Gastroesophageal sphincter (tissue), 3 donors: ENCODE data around the gene MAP10.

Experiments
- EP300 ChIP-seq: sonication (generic); formaldehyde crosslinking; IDR thresholded peaks from one replicate; pipeline ENCODE4 v1.6.1; 2017; ENCODE audit warnings: antibody characterized with exemption, mild to moderate bottlenecking
- POLR2A ChIP-seq, 2 donors: fragments of 450-650 bp; IDR thresholded peaks; one replicate each; pipeline ENCODE4 v1.6.1; 2017; ENCODE audit warnings: antibody characterized with exemption in 2 of 2, mild to moderate bottlenecking in 2 of 2, moderate library complexity in 1 of 2
- POLR2AphosphoS5 ChIP-seq: sonication (generic); formaldehyde crosslinking; IDR thresholded peaks from one replicate; pipeline ENCODE4 v1.6.1; 2017; ENCODE audit warnings: antibody characterized with exemption
- TF ChIP-seq, protein P1 (sequence below), 4 experiments: fragments of 200-600 bp in 2 of 4; fragments of 450-650 bp in 2 of 4; sonication (generic) in 1 of 4; IDR thresholded peaks; one replicate each; pipeline ENCODE4 v1.5.1; 2017 to 2019; ENCODE audit warnings: antibody characterized with exemption in 4 of 4, mild to moderate bottlenecking in 2 of 4, moderate library complexity in 2 of 4

DNA sequence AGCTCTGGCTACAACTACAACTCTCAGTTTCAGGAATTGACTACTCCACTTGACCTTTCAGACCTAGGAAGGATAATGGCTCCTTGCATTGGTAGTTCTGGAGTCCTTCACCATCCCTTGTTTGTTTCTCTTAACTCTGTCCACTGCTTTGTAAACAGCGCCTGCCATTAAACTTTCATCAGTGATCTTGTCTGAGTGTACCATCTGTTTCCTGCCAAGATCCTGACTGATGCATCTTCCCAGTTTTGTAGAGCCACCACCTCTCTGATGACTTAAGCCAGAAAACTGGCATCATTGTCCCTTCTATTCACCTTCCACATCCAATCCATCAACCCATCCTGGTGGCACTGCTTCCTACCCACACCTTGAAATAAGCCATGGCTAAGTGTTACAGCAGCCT, 15.2 kb downstream of the MAP10 start:
- TF ChIP-seq POLR2A (IDR thresholded peaks at IDR 0.05), result no peak
- TF ChIP-seq, protein P1, sequence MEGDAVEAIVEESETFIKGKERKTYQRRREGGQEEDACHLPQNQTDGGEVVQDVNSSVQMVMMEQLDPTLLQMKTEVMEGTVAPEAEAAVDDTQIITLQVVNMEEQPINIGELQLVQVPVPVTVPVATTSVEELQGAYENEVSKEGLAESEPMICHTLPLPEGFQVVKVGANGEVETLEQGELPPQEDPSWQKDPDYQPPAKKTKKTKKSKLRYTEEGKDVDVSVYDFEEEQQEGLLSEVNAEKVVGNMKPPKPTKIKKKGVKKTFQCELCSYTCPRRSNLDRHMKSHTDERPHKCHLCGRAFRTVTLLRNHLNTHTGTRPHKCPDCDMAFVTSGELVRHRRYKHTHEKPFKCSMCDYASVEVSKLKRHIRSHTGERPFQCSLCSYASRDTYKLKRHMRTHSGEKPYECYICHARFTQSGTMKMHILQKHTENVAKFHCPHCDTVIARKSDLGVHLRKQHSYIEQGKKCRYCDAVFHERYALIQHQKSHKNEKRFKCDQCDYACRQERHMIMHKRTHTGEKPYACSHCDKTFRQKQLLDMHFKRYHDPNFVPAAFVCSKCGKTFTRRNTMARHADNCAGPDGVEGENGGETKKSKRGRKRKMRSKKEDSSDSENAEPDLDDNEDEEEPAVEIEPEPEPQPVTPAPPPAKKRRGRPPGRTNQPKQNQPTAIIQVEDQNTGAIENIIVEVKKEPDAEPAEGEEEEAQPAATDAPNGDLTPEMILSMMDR (IDR thresholded peaks at IDR 0.05), result no peak
- no peak for TF ChIP-seq EP300
- TF ChIP-seq POLR2AphosphoS5, result no peak
